Stimulated activated CD4-positive, alpha-beta T cell treated with anti-CD3 and anti-CD28 coated beads, Interleukin-2, amount 100 ng/mL, for 4 hours (primary cell): Measurements from ENCODE around the gene PFDN6.
"Not testable (repeated sequence)": the region's sequence is repeated elsewhere in the genome, so short reads cannot be mapped to it uniquely, and the experiment has no call there.

Experiments used
- DNase-seq: peaks from one replicate; pipeline ENCODE4 v3.0.0-alpha.2; 2020; ENCODE audit warnings: low read depth

The PFDN6 gene

GRCh38 chr6:33288921-33289783 is at the start of gene PFDN6, which contains the start of gene WDR46:
PFDN6 (plus strand) TSS chr6:33289601; CDS start chr6:33289857, 256 bp downstream.
WDR46 (minus strand) TSS chr6:33289239; CDS start chr6:33289170, 69 bp downstream.
- peak; percentile 74 for DNase-seq

GRCh38 chr6:33241968-33242367 is 47.4 kb upstream of the PFDN6 start:
- DNase-seq: no peak

GRCh38 chr6:33243476-33243875 is 45.9 kb upstream of the PFDN6 start:
- no peak for DNase-seq

- peak; percentile 88 for DNase-seq
Observed at GRCh38 chr6:33247977-33248642, 41.3 kb upstream of the PFDN6 start.

- DNase-seq: no peak
Observed at GRCh38 chr6:33248643-33248931, 40.8 kb upstream of the PFDN6 start.

GRCh38 chr6:33248932-33249731 is 40.3 kb upstream of the PFDN6 start:
- DNase-seq: peak; percentile 90

- DNase-seq: no peak
Observed at GRCh38 chr6:33249732-33250630, 39.4 kb upstream of the PFDN6 start.

- DNase-seq: no peak
Observed at GRCh38 chr6:33250731-33251130, 38.7 kb upstream of the PFDN6 start.

- DNase-seq: no peak
Observed at GRCh38 chr6:33251395-33252012, 37.9 kb upstream of the PFDN6 start.

GRCh38 chr6:33252759-33253158 is 36.6 kb upstream of the PFDN6 start:
- DNase-seq: no peak

- no peak for DNase-seq
Observed at GRCh38 chr6:33254591-33254990, 34.8 kb upstream of the PFDN6 start.

GRCh38 chr6:33259032-33259431 is 30.4 kb upstream of the PFDN6 start:
- DNase-seq: no peak

- DNase-seq: not testable (repeated sequence)
Observed at GRCh38 chr6:33262490-33262889, 26.9 kb upstream of the PFDN6 start.

- no peak for DNase-seq
Observed at GRCh38 chr6:33264015-33264414, 25.4 kb upstream of the PFDN6 start.

GRCh38 chr6:33271117-33271467 is 18.3 kb upstream of the PFDN6 start:
- DNase-seq: no peak

GRCh38 chr6:33271468-33272274 is 17.7 kb upstream of the PFDN6 start, which contains the start of the genes RPS18 and VPS52:
RPS18 (plus strand) TSS chr6:33272075; CDS start chr6:33272120, 45 bp downstream.
VPS52 (minus strand) TSS chr6:33271876; CDS start chr6:33271675, 201 bp downstream.
- DNase-seq: peak; percentile 88

- no peak for DNase-seq
Observed at GRCh38 chr6:33272275-33273128, 16.9 kb upstream of the PFDN6 start.

- DNase-seq: no peak
Observed at GRCh38 chr6:33273129-33273923, 16.1 kb upstream of the PFDN6 start.
